Suprapubic skin (tissue), 4 donors: ENCODE data around the gene ZBTB8A.

Source experiments
- CTCF ChIP-seq, 2 donors: fragments of 200-600 bp in 1 of 2; fragments of 450-650 bp in 1 of 2; sonication (generic) in 1 of 2; IDR thresholded peaks; one replicate each; pipeline ENCODE4 v1.5.1; 2016 to 2019; ENCODE audit warnings: antibody characterized with exemption in 2 of 2, mild to moderate bottlenecking in 1 of 2, moderate library complexity in 1 of 2
- POLR2A ChIP-seq, 2 donors: fragments of 450-650 bp; IDR thresholded peaks; one replicate each; pipeline ENCODE4 v1.6.1; 2017; ENCODE audit warnings: antibody characterized with exemption in 2 of 2, mild to moderate bottlenecking in 2 of 2, moderate library complexity in 2 of 2
- POLR2AphosphoS5 ChIP-seq, 3 donors: sonication (generic); formaldehyde crosslinking; IDR thresholded peaks; one replicate each; pipeline ENCODE4 v1.6.1; 2017; ENCODE audit warnings: antibody characterized with exemption in 3 of 3

- TF ChIP-seq CTCF (IDR thresholded peaks at IDR 0.05) (no peak), POLR2AphosphoS5 (IDR thresholded peaks at IDR 0.05) (no peak), POLR2A (IDR thresholded peaks at IDR 0.05) (no peak)
Observed at GRCh38 chr1:32644426-32644825, 105.2 kb downstream of the ZBTB8A start.
